H9 (cell line): Measurements from ENCODE around the gene HAGHL. TPM values are rescaled to one million over a fixed set of nuclear protein-coding genes. Genes with fewer than 3 reads are reported as not detected.

ENCODE experiments used
- DNase-seq: peaks from one replicate; pipeline ENCODE4 v3.0.0-alpha.2; 2017
- H2AFZ ChIP-seq: one replicate; pipeline ENCODE4 v1.6.1; 2013; ENCODE audit warnings: mild to moderate bottlenecking, low read length, control low read depth, moderate library complexity
- H2AK5ac ChIP-seq: 2 replicates; pipeline ENCODE4 v1.6.1; 2013; ENCODE audit warnings: low read length, control low read depth, mixed read lengths; ENCODE audit not compliant: insufficient read length
- H2BK120ac ChIP-seq: one replicate; pipeline ENCODE4 v1.6.1; 2013; ENCODE audit warnings: low read depth, mild to moderate bottlenecking, low read length, control low read depth, inconsistent platforms; ENCODE audit not compliant: poor library complexity, severe bottlenecking
- H2BK12ac ChIP-seq: 2 replicates; pipeline ENCODE4 v1.6.1; 2013; ENCODE audit warnings: low read length, control low read depth, mixed read lengths, low read depth; ENCODE audit not compliant: insufficient read length
- H2BK15ac ChIP-seq: 2 replicates; pipeline ENCODE4 v1.6.1; 2013; ENCODE audit warnings: low read depth, low read length, control low read depth
- H2BK20ac ChIP-seq: one replicate; pipeline ENCODE4 v1.6.1; 2013; ENCODE audit warnings: low read depth, mild to moderate bottlenecking, low read length, control low read depth, inconsistent platforms; ENCODE audit not compliant: poor library complexity, severe bottlenecking
- H2BK5ac ChIP-seq: 2 replicates; pipeline ENCODE4 v1.6.1; 2013; ENCODE audit warnings: low read length, control low read depth, mixed read lengths; ENCODE audit not compliant: insufficient read length
- H3K14ac ChIP-seq: 2 replicates; pipeline ENCODE4 v1.6.1; 2013; ENCODE audit warnings: low read length, control low read depth; ENCODE audit not compliant: insufficient read depth
- H3K18ac ChIP-seq: 2 replicates; pipeline ENCODE4 v1.6.1; 2013; ENCODE audit warnings: low read depth, mild to moderate bottlenecking, mixed read lengths, low read length, control low read depth; ENCODE audit not compliant: insufficient read length
- H3K23ac ChIP-seq: 2 replicates; pipeline ENCODE4 v1.6.1; 2013; ENCODE audit warnings: low read length, control low read depth, mixed read lengths, low read depth; ENCODE audit not compliant: insufficient read length
- H3K23me2 ChIP-seq: 2 replicates; pipeline ENCODE4 v1.6.1; 2013; ENCODE audit warnings: low read depth, mild to moderate bottlenecking, mixed read lengths, low read length, control low read depth; ENCODE audit not compliant: insufficient read length, poor library complexity, severe bottlenecking
- H3K27ac ChIP-seq: 2 replicates; pipeline ENCODE4 v1.5.1; 2013; ENCODE audit warnings: low read length, control low read depth, mixed read lengths, low read depth; ENCODE audit not compliant: insufficient read length
- H3K27me3 ChIP-seq: 2 replicates; pipeline ENCODE4 v1.6.1; 2013; ENCODE audit warnings: low read length, control low read depth, inconsistent platforms; ENCODE audit not compliant: insufficient read depth
- H3K4ac ChIP-seq: 2 replicates; pipeline ENCODE4 v1.6.1; 2013; ENCODE audit warnings: low read depth, mild to moderate bottlenecking, control low read depth, inconsistent platforms, low read length, moderate library complexity
- H3K4me1 ChIP-seq: 2 replicates; pipeline ENCODE4 v1.6.1; 2013; ENCODE audit warnings: low read length, control low read depth, inconsistent platforms; ENCODE audit not compliant: insufficient read depth
- H3K4me2 ChIP-seq: 2 replicates; pipeline ENCODE4 v1.6.1; 2013; ENCODE audit warnings: low read length, control low read depth, mixed read lengths; ENCODE audit not compliant: insufficient read length, insufficient read depth
- H3K56ac ChIP-seq: 2 replicates; pipeline ENCODE4 v1.6.1; 2013; ENCODE audit warnings: low read depth, mild to moderate bottlenecking, mixed read lengths, low read length, control low read depth; ENCODE audit not compliant: insufficient read length
- H3K79me1 ChIP-seq: 2 replicates; pipeline ENCODE4 v1.6.1; 2013; ENCODE audit warnings: low read depth, mild to moderate bottlenecking, moderate library complexity, low read length, control low read depth, inconsistent platforms; ENCODE audit not compliant: insufficient read depth, poor library complexity, severe bottlenecking
- H3K79me2 ChIP-seq: 2 replicates; pipeline ENCODE4 v1.6.1; 2013; ENCODE audit warnings: low read length, control low read depth, inconsistent platforms; ENCODE audit not compliant: insufficient read depth
- H3K9ac ChIP-seq: 2 replicates; pipeline ENCODE4 v1.6.1; 2013; ENCODE audit warnings: low read length, control low read depth, mixed read lengths; ENCODE audit not compliant: insufficient read length; ENCODE audit errors: extremely low read depth
- H3K9me3 ChIP-seq: one replicate; pipeline ENCODE4 v1.6.1; 2013; ENCODE audit warnings: low read depth, low read length, inconsistent platforms; ENCODE audit not compliant: control insufficient read depth
- H3T11ph ChIP-seq: one replicate; pipeline ENCODE4 v1.6.1; 2013; ENCODE audit warnings: mild to moderate bottlenecking, low read length, control low read depth, inconsistent platforms
- H4K20me1 ChIP-seq: one replicate; pipeline ENCODE4 v1.6.1; 2013; ENCODE audit not compliant: control insufficient read depth, insufficient read length, insufficient read depth
- H4K5ac ChIP-seq: 2 replicates; pipeline ENCODE4 v1.6.1; 2013; ENCODE audit warnings: low read depth, mild to moderate bottlenecking, mixed read lengths, low read length, control low read depth; ENCODE audit not compliant: insufficient read length
- H4K8ac ChIP-seq: replicated peaks from 2 replicates; pipeline ENCODE4 v1.6.1; 2013; ENCODE audit warnings: low read length, control low read depth, mixed read lengths, low read depth; ENCODE audit not compliant: insufficient read length
- H4K91ac ChIP-seq: 2 replicates; pipeline ENCODE4 v1.6.1; 2013; ENCODE audit warnings: low read depth, mild to moderate bottlenecking, moderate library complexity, mixed read lengths, low read length, control low read depth; ENCODE audit not compliant: insufficient read length
- H3K27ac Mint-ChIP-seq, 3 experiments: 2 replicates in 2 of 3; 3 replicates in 1 of 3; pipeline ENCODE4 v1.8.0; 2020 to 2021; ENCODE audit warnings: mixed read lengths in 3 of 3, mild to moderate bottlenecking in 1 of 3, moderate library complexity in 1 of 3
- H3K27me3 Mint-ChIP-seq: 2 replicates; pipeline ENCODE4 v1.8.0; 2021; ENCODE audit warnings: low read depth, mild to moderate bottlenecking, moderate library complexity, mixed read lengths
- H3K36me3 Mint-ChIP-seq, 3 experiments: 2 replicates in 2 of 3; 3 replicates in 1 of 3; pipeline ENCODE4 v1.8.0; 2020 to 2021; ENCODE audit warnings: low read depth in 3 of 3, mixed read lengths in 3 of 3; ENCODE audit not compliant: insufficient read depth in 1 of 3
- H3K4me1 Mint-ChIP-seq, 2 experiments: 2 replicates each; pipeline ENCODE4 v1.8.0; 2020; ENCODE audit warnings: mixed read lengths in 2 of 2
- H3K4me3 Mint-ChIP-seq, 2 experiments: 2 replicates in 1 of 2; 3 replicates in 1 of 2; pipeline ENCODE4 v1.8.0; 2020 to 2021; ENCODE audit warnings: mild to moderate bottlenecking in 2 of 2, mixed read lengths in 2 of 2, moderate library complexity in 1 of 2
- H3K9me3 Mint-ChIP-seq, 2 experiments: 2 replicates in 1 of 2; 3 replicates in 1 of 2; pipeline ENCODE4 v1.8.0; 2020; ENCODE audit warnings: mild to moderate bottlenecking in 2 of 2, mixed read lengths in 2 of 2, moderate library complexity in 1 of 2
- CTCF ChIP-seq: fragments of 200-600 bp; sonication (generic); conservative IDR thresholded peaks from 3 replicates; pipeline ENCODE4 v1.8.0; 2021; ENCODE audit warnings: antibody characterized with exemption, mild to moderate bottlenecking
- WGBS: extraction: QIAGEN DNeasy Blood & Tissue Kit; methylation state at CpG from one replicate; pipeline ENCODE4 v1.1.7; 2013; ENCODE audit warnings: missing lambda C conversion rate, low lambda C conversion rate, mixed read lengths; ENCODE audit not compliant: insufficient read length; ENCODE audit errors: extremely low coverage; 5-methylcytosine and 5-hydroxymethylcytosine counted together
- total RNA-seq: library from RNA; stranded (reverse); gene quantifications from 2 replicates; pipeline ENCODE4 v1.2.1, GENCODE V29; 2021

Gene HAGHL
- total RNA-seq, 1 experiment from 2014 or later, result 25.2 TPM

- Histone ChIP-seq H3T11ph (no peak overlapping the region), H2AK5ac (no peak overlapping the region), H3K27me3 (no peaks in the 10 kb centered on the region), H3K9ac (no peak overlapping the region), H4K8ac (no peak overlapping the region), H3K4ac (no peak overlapping the region), H2BK120ac (no peak overlapping the region), H3K23me2 (no peaks in the 10 kb centered on the region), H3K27ac (no peak overlapping the region), H4K5ac (no peak overlapping the region), H2AFZ (no peak overlapping the region), H4K91ac (no peak overlapping the region), H3K9me3 (no peaks in the 10 kb centered on the region), H3K18ac (no peak overlapping the region), H3K4me2 (no peak overlapping the region), H2BK12ac (no peak overlapping the region), H3K23ac (no peak overlapping the region), H3K4me1 (no peaks in the 10 kb centered on the region), H3K79me1 (no peaks in the 10 kb centered on the region), H3K14ac (no peak overlapping the region), H3K56ac (no peak overlapping the region), H4K20me1 (no peaks in the 10 kb centered on the region), H2BK5ac (no peak overlapping the region), H2BK20ac (no peak overlapping the region), H3K79me2 (no peaks in the 10 kb centered on the region), H2BK15ac (no peak overlapping the region)
- Mint-ChIP-seq H3K4me3 (no peak overlapping the region), H3K4me1 (peaks cover 0 to 2% of the 10 kb centered on the region in 2 experiments; a peak in 1 of 4 replicates), H3K27ac (no peak overlapping the region), H3K9me3 (no peaks in the 10 kb centered on the region; a peak in 1 of 5 replicates), H3K27me3 (peaks cover 18% of the 10 kb centered on the region), H3K36me3 (no peaks in the 10 kb centered on the region)
- WGBS, result no CpG with 5 or more reads among the region's 18 CpGs
- no peak for TF ChIP-seq CTCF
- no peak for DNase-seq
Measured at GRCh38 chr16:772959-773358, 46.1 kb downstream of the HAGHL start.
